ENCODE results near the gene ANO4. TPM values are rescaled to one million over a fixed set of nuclear protein-coding genes. Genes with fewer than 3 reads are reported as not detected.

ANO4 gene
- total and polyA plus RNA-seq, 2 of the 8 experiments (the other 6 are each of a cell fraction or from before 2014, with no cell fraction given): 1.1 to 3.4 TPM

DNA sequence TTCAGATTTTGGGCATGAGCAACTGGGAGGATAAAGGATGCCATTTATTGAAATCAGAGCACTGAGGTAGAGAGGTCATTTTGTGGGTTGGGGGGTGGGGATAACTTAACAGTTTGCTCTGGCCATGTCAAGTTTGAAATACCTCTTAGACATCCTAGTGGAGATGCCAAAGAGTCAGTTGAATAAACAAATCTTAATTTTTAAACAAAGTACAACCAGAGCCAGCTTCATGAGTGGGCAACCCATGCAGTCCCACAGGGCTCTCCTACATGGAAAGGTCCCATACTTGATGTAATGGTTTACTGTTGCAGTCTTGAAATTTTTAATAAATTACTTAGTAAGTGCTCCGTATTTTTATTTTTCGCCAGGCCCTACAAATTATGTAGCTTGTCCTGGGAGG lies 81.2 kb downstream of the ANO4 start (continued):
- TF ChIP-seq BCL11A (IDR thresholded peaks at IDR 0.05; ENCODE audit: low read depth in 2 of 2, low read length in 2 of 2) (no peak), SIX5 (IDR thresholded peaks at IDR 0.05; ENCODE audit: low read depth, low read length) (no peak), JUND (IDR thresholded peaks at IDR 0.05; ENCODE audit: low read length) (no peak), GABPA (IDR thresholded peaks at IDR 0.05; ENCODE audit: borderline replicate concordance, insufficient read depth, low read length) (no peak)
